H9 (cell line): ENCODE data around the gene LGALS14. TPM values are rescaled to one million over a fixed set of nuclear protein-coding genes. Genes with fewer than 3 reads are reported as not detected.

Source experiments
- DNase-seq: peaks from one replicate; pipeline ENCODE4 v3.0.0-alpha.2; 2017
- H2AFZ ChIP-seq: one replicate; pipeline ENCODE4 v1.6.1; 2013; ENCODE audit warnings: mild to moderate bottlenecking, low read length, control low read depth, moderate library complexity
- H2AK5ac ChIP-seq: 2 replicates; pipeline ENCODE4 v1.6.1; 2013; ENCODE audit warnings: low read length, control low read depth, mixed read lengths; ENCODE audit not compliant: insufficient read length
- H2BK120ac ChIP-seq: one replicate; pipeline ENCODE4 v1.6.1; 2013; ENCODE audit warnings: low read depth, mild to moderate bottlenecking, low read length, control low read depth, inconsistent platforms; ENCODE audit not compliant: poor library complexity, severe bottlenecking
- H2BK12ac ChIP-seq: 2 replicates; pipeline ENCODE4 v1.6.1; 2013; ENCODE audit warnings: low read length, control low read depth, mixed read lengths, low read depth; ENCODE audit not compliant: insufficient read length
- H2BK15ac ChIP-seq: 2 replicates; pipeline ENCODE4 v1.6.1; 2013; ENCODE audit warnings: low read depth, low read length, control low read depth
- H2BK20ac ChIP-seq: one replicate; pipeline ENCODE4 v1.6.1; 2013; ENCODE audit warnings: low read depth, mild to moderate bottlenecking, low read length, control low read depth, inconsistent platforms; ENCODE audit not compliant: poor library complexity, severe bottlenecking
- H2BK5ac ChIP-seq: 2 replicates; pipeline ENCODE4 v1.6.1; 2013; ENCODE audit warnings: low read length, control low read depth, mixed read lengths; ENCODE audit not compliant: insufficient read length
- H3K14ac ChIP-seq: 2 replicates; pipeline ENCODE4 v1.6.1; 2013; ENCODE audit warnings: low read length, control low read depth; ENCODE audit not compliant: insufficient read depth
- H3K18ac ChIP-seq: 2 replicates; pipeline ENCODE4 v1.6.1; 2013; ENCODE audit warnings: low read depth, mild to moderate bottlenecking, mixed read lengths, low read length, control low read depth; ENCODE audit not compliant: insufficient read length
- H3K23ac ChIP-seq: 2 replicates; pipeline ENCODE4 v1.6.1; 2013; ENCODE audit warnings: low read length, control low read depth, mixed read lengths, low read depth; ENCODE audit not compliant: insufficient read length
- H3K23me2 ChIP-seq: 2 replicates; pipeline ENCODE4 v1.6.1; 2013; ENCODE audit warnings: low read depth, mild to moderate bottlenecking, mixed read lengths, low read length, control low read depth; ENCODE audit not compliant: insufficient read length, poor library complexity, severe bottlenecking
- H3K27ac ChIP-seq: 2 replicates; pipeline ENCODE4 v1.5.1; 2013; ENCODE audit warnings: low read length, control low read depth, mixed read lengths, low read depth; ENCODE audit not compliant: insufficient read length
- H3K27me3 ChIP-seq: 2 replicates; pipeline ENCODE4 v1.6.1; 2013; ENCODE audit warnings: low read length, control low read depth, inconsistent platforms; ENCODE audit not compliant: insufficient read depth
- H3K4ac ChIP-seq: 2 replicates; pipeline ENCODE4 v1.6.1; 2013; ENCODE audit warnings: low read depth, mild to moderate bottlenecking, control low read depth, inconsistent platforms, low read length, moderate library complexity
- H3K4me1 ChIP-seq: 2 replicates; pipeline ENCODE4 v1.6.1; 2013; ENCODE audit warnings: low read length, control low read depth, inconsistent platforms; ENCODE audit not compliant: insufficient read depth
- H3K4me2 ChIP-seq: 2 replicates; pipeline ENCODE4 v1.6.1; 2013; ENCODE audit warnings: low read length, control low read depth, mixed read lengths; ENCODE audit not compliant: insufficient read length, insufficient read depth
- H3K56ac ChIP-seq: 2 replicates; pipeline ENCODE4 v1.6.1; 2013; ENCODE audit warnings: low read depth, mild to moderate bottlenecking, mixed read lengths, low read length, control low read depth; ENCODE audit not compliant: insufficient read length
- H3K79me1 ChIP-seq: 2 replicates; pipeline ENCODE4 v1.6.1; 2013; ENCODE audit warnings: low read depth, mild to moderate bottlenecking, moderate library complexity, low read length, control low read depth, inconsistent platforms; ENCODE audit not compliant: insufficient read depth, poor library complexity, severe bottlenecking
- H3K79me2 ChIP-seq: 2 replicates; pipeline ENCODE4 v1.6.1; 2013; ENCODE audit warnings: low read length, control low read depth, inconsistent platforms; ENCODE audit not compliant: insufficient read depth
- H3K9ac ChIP-seq: 2 replicates; pipeline ENCODE4 v1.6.1; 2013; ENCODE audit warnings: low read length, control low read depth, mixed read lengths; ENCODE audit not compliant: insufficient read length; ENCODE audit errors: extremely low read depth
- H3K9me3 ChIP-seq: one replicate; pipeline ENCODE4 v1.6.1; 2013; ENCODE audit warnings: low read depth, low read length, inconsistent platforms; ENCODE audit not compliant: control insufficient read depth
- H3T11ph ChIP-seq: one replicate; pipeline ENCODE4 v1.6.1; 2013; ENCODE audit warnings: mild to moderate bottlenecking, low read length, control low read depth, inconsistent platforms
- H4K20me1 ChIP-seq: one replicate; pipeline ENCODE4 v1.6.1; 2013; ENCODE audit not compliant: control insufficient read depth, insufficient read length, insufficient read depth
- H4K5ac ChIP-seq: 2 replicates; pipeline ENCODE4 v1.6.1; 2013; ENCODE audit warnings: low read depth, mild to moderate bottlenecking, mixed read lengths, low read length, control low read depth; ENCODE audit not compliant: insufficient read length
- H4K8ac ChIP-seq: replicated peaks from 2 replicates; pipeline ENCODE4 v1.6.1; 2013; ENCODE audit warnings: low read length, control low read depth, mixed read lengths, low read depth; ENCODE audit not compliant: insufficient read length
- H4K91ac ChIP-seq: 2 replicates; pipeline ENCODE4 v1.6.1; 2013; ENCODE audit warnings: low read depth, mild to moderate bottlenecking, moderate library complexity, mixed read lengths, low read length, control low read depth; ENCODE audit not compliant: insufficient read length
- H3K27ac Mint-ChIP-seq, 3 experiments: 2 replicates in 2 of 3; 3 replicates in 1 of 3; pipeline ENCODE4 v1.8.0; 2020 to 2021; ENCODE audit warnings: mixed read lengths in 3 of 3, mild to moderate bottlenecking in 1 of 3, moderate library complexity in 1 of 3
- H3K27me3 Mint-ChIP-seq: 2 replicates; pipeline ENCODE4 v1.8.0; 2021; ENCODE audit warnings: low read depth, mild to moderate bottlenecking, moderate library complexity, mixed read lengths
- H3K36me3 Mint-ChIP-seq, 3 experiments: 2 replicates in 2 of 3; 3 replicates in 1 of 3; pipeline ENCODE4 v1.8.0; 2020 to 2021; ENCODE audit warnings: low read depth in 3 of 3, mixed read lengths in 3 of 3; ENCODE audit not compliant: insufficient read depth in 1 of 3
- H3K4me1 Mint-ChIP-seq, 2 experiments: 2 replicates each; pipeline ENCODE4 v1.8.0; 2020; ENCODE audit warnings: mixed read lengths in 2 of 2
- H3K4me3 Mint-ChIP-seq, 2 experiments: 2 replicates in 1 of 2; 3 replicates in 1 of 2; pipeline ENCODE4 v1.8.0; 2020 to 2021; ENCODE audit warnings: mild to moderate bottlenecking in 2 of 2, mixed read lengths in 2 of 2, moderate library complexity in 1 of 2
- H3K9me3 Mint-ChIP-seq, 2 experiments: 2 replicates in 1 of 2; 3 replicates in 1 of 2; pipeline ENCODE4 v1.8.0; 2020; ENCODE audit warnings: mild to moderate bottlenecking in 2 of 2, mixed read lengths in 2 of 2, moderate library complexity in 1 of 2
- CTCF ChIP-seq: fragments of 200-600 bp; sonication (generic); conservative IDR thresholded peaks from 3 replicates; pipeline ENCODE4 v1.8.0; 2021; ENCODE audit warnings: antibody characterized with exemption, mild to moderate bottlenecking
- WGBS: extraction: QIAGEN DNeasy Blood & Tissue Kit; methylation state at CpG from one replicate; pipeline ENCODE4 v1.1.7; 2013; ENCODE audit warnings: missing lambda C conversion rate, low lambda C conversion rate, mixed read lengths; ENCODE audit not compliant: insufficient read length; ENCODE audit errors: extremely low coverage; 5-methylcytosine and 5-hydroxymethylcytosine counted together
- total RNA-seq: library from RNA; stranded (reverse); gene quantifications from 2 replicates; pipeline ENCODE4 v1.2.1, GENCODE V29; 2021

The LGALS14 gene
- total RNA-seq, 1 experiment from 2014 or later = not detected

DNA sequence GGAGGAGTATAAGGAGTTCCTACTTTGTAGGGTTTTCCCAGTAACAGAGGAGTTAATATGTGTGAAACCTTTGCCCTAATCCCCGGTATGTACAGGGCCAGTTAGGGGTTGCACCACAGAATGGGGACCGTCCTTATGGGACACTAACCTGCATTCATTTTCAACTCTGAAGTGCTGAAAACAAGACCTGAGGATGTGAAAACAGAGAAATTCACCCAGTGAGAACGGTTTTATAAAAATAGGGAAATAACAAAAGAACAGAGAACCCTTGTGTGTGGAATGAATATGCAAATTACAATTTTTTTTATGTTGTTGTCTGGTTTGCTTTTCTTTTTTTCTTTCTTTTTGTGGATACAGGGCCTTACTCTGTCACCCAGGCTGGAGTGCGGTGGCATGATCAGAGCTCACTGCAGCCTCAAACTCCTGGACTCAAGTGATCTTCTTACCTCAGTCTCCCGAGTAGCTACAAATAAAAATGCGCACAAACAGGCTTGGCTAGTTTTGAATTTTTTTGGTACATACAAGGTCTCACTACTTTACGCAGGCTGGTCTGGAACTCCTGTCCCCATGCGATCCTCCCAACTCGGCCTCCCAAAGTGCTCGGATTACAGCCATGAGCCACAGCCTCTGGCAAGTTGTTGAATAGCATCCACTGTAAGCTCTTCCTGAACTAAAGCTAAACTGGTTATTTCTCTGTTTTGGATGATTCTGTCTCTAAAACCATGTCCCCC, 23.0 kb downstream of the LGALS14 start:
- Histone ChIP-seq H3T11ph (no peak overlapping the region), H3K4ac (no peak overlapping the region), H2BK15ac (no peak overlapping the region), H3K14ac (no peak overlapping the region), H4K20me1 (no peaks in the 10 kb centered on the region), H2BK5ac (no peak overlapping the region), H3K23ac (no peak overlapping the region), H3K9me3 (no peaks in the 10 kb centered on the region), H2BK120ac (no peak overlapping the region), H3K27ac (no peak overlapping the region), H3K23me2 (no peaks in the 10 kb centered on the region), H3K4me2 (no peak overlapping the region), H3K79me2 (no peaks in the 10 kb centered on the region), H3K18ac (no peak overlapping the region), H4K91ac (no peak overlapping the region), H4K5ac (no peak overlapping the region), H3K4me1 (no peaks in the 10 kb centered on the region), H2AFZ (no peak overlapping the region), H2AK5ac (no peak overlapping the region), H3K27me3 (no peaks in the 10 kb centered on the region), H2BK20ac (no peak overlapping the region), H4K8ac (no peak overlapping the region), H3K56ac (no peak overlapping the region), H3K9ac (no peak overlapping the region), H2BK12ac (no peak overlapping the region), H3K79me1 (no peaks in the 10 kb centered on the region)
- no peak for DNase-seq
- Mint-ChIP-seq H3K27me3 (peaks cover 29% of the 10 kb centered on the region), H3K4me3 (no peak overlapping the region), H3K9me3 (no peaks in the 10 kb centered on the region), H3K4me1 (no peaks in the 10 kb centered on the region), H3K27ac (no peak overlapping the region), H3K36me3 (no peaks in the 10 kb centered on the region)
- whole genome bisulfite sequencing = no CpG with 5 or more reads among the region's 10 CpGs
- no peak for TF ChIP-seq CTCF
